ENCODE data around the gene SLIT3. TPM values are rescaled to one million over a fixed set of nuclear protein-coding genes. Genes with fewer than 3 reads are reported as not detected.
A peak's percentile ranks its signal among the peaks of the same experiment; 100 is the strongest.

SLIT3 gene
- total and polyA plus RNA-seq, 5 donors from 2014 or later: not detected

- no peak overlapping the region for H3K27ac Mint-ChIP-seq
- no peak for DNase-seq
- Histone ChIP-seq H3K36me3 (ENCODE audit: control insufficient read depth, insufficient read depth, low read length) (no peaks in the 10 kb centered on the region), H3K27ac (ENCODE audit: insufficient read depth, low read length, poor library complexity, severe bottlenecking) (no peak overlapping the region), H3K27me3 (ENCODE audit: control insufficient read depth, insufficient read depth, low read length) (peaks cover 2% of the 10 kb centered on the region), H3K4me3 (ENCODE audit: low read depth, low read length) (no peak overlapping the region), H3K4me1 (ENCODE audit: control insufficient read depth, insufficient read depth, low read length, poor library complexity, severe bottlenecking) (no peaks in the 10 kb centered on the region), H3K9me3 (ENCODE audit: control insufficient read depth in 2 of 2, low read length in 2 of 2) (no peaks in the 10 kb centered on the region)
- no peak overlapping the region for H3K4me3 Mint-ChIP-seq
- H3K36me3 Mint-ChIP-seq: no peaks in the 10 kb centered on the region
- H3K27me3 Mint-ChIP-seq: peaks cover 16% of the 10 kb centered on the region
- no peaks in the 10 kb centered on the region for H3K4me1 Mint-ChIP-seq
- H3K9me3 Mint-ChIP-seq: no peaks in the 10 kb centered on the region
- no peak for ATAC-seq (ENCODE audit: low read depth in 2 of 2)
Observed at GRCh38 chr5:168844016-168844921, 456.7 kb downstream of the SLIT3 start.

GRCh38 chr5:168843277-168844015, 457.5 kb downstream of the SLIT3 start:
- Histone ChIP-seq H3K36me3 (ENCODE audit: control insufficient read depth, insufficient read depth, low read length) (no peaks in the 10 kb centered on the region), H3K4me3 (ENCODE audit: low read depth, low read length) (no peak overlapping the region), H3K9me3 (ENCODE audit: control insufficient read depth in 2 of 2, low read length in 2 of 2) (no peaks in the 10 kb centered on the region), H3K27me3 (ENCODE audit: control insufficient read depth, insufficient read depth, low read length) (peaks cover 2% of the 10 kb centered on the region), H3K4me1 (ENCODE audit: control insufficient read depth, insufficient read depth, low read length, poor library complexity, severe bottlenecking) (no peaks in the 10 kb centered on the region), H3K27ac (ENCODE audit: insufficient read depth, low read length, poor library complexity, severe bottlenecking) (no peak overlapping the region)
- Mint-ChIP-seq H3K4me1 (no peaks in the 10 kb centered on the region), H3K9me3 (no peaks in the 10 kb centered on the region), H3K27me3 (peaks cover 16% of the 10 kb centered on the region), H3K27ac (no peak overlapping the region), H3K36me3 (no peaks in the 10 kb centered on the region), H3K4me3 (no peak overlapping the region)
- ATAC-seq (ENCODE audit: low read depth in 2 of 2): no peak
- no peak for DNase-seq

GRCh38 chr5:168842571-168843205, 458.3 kb downstream of the SLIT3 start:
- H3K36me3 ChIP-seq (ENCODE audit: control insufficient read depth, insufficient read depth, low read length): no peaks in the 10 kb centered on the region
- no peaks in the 10 kb centered on the region for H3K9me3 ChIP-seq (ENCODE audit: control insufficient read depth in 2 of 2, low read length in 2 of 2)
- ATAC-seq (ENCODE audit: low read depth in 2 of 2): no peak
- Mint-ChIP-seq H3K36me3 (no peaks in the 10 kb centered on the region), H3K4me1 (no peaks in the 10 kb centered on the region), H3K4me3 (no peak overlapping the region), H3K27me3 (peaks cover 16% of the 10 kb centered on the region), H3K27ac (no peak overlapping the region), H3K9me3 (no peaks in the 10 kb centered on the region)
- no peak overlapping the region for H3K4me3 ChIP-seq (ENCODE audit: low read depth, low read length)
- no peak for DNase-seq
- peaks cover 2% of the 10 kb centered on the region for H3K27me3 ChIP-seq (ENCODE audit: control insufficient read depth, insufficient read depth, low read length)
- no peaks in the 10 kb centered on the region for H3K4me1 ChIP-seq (ENCODE audit: control insufficient read depth, insufficient read depth, low read length, poor library complexity, severe bottlenecking)
- H3K27ac ChIP-seq (ENCODE audit: insufficient read depth, low read length, poor library complexity, severe bottlenecking): no peak overlapping the region

DNA sequence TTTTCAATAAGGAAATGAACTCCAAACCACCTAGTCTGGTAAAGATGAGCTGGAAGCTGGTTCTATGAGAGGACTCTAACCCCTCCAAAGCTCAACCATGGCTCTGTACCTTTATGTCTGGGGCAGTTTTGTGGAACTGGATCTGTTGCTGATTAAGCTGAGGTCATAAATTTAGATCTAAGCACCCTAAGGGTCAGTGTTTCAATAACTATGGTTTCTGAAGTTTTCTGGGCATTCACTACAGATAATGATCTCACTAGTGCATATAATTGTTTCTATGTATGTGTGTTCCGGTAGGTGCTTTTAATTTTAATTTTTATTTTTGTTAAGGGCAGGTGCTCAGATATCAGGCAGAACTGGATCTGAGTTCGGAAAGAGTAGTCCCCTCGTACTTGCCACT, 463.1 kb downstream of the SLIT3 start:
- Mint-ChIP-seq H3K27ac (no peak overlapping the region), H3K4me3 (no peak overlapping the region), H3K4me1 (no peaks in the 10 kb centered on the region), H3K27me3 (peaks cover 10% of the 10 kb centered on the region), H3K36me3 (no peaks in the 10 kb centered on the region), H3K9me3 (no peaks in the 10 kb centered on the region)
- Histone ChIP-seq H3K27ac (ENCODE audit: insufficient read depth, low read length, poor library complexity, severe bottlenecking) (no peak overlapping the region), H3K9me3 (ENCODE audit: control insufficient read depth in 2 of 2, low read length in 2 of 2) (no peaks in the 10 kb centered on the region), H3K36me3 (ENCODE audit: control insufficient read depth, insufficient read depth, low read length) (no peaks in the 10 kb centered on the region), H3K4me3 (ENCODE audit: low read depth, low read length) (no peak overlapping the region), H3K4me1 (ENCODE audit: control insufficient read depth, insufficient read depth, low read length, poor library complexity, severe bottlenecking) (no peaks in the 10 kb centered on the region), H3K27me3 (ENCODE audit: control insufficient read depth, insufficient read depth, low read length) (peaks cover 2% of the 10 kb centered on the region)
- DNase-seq: no peak
- ATAC-seq (ENCODE audit: low read depth in 2 of 2): no peak

DNA sequence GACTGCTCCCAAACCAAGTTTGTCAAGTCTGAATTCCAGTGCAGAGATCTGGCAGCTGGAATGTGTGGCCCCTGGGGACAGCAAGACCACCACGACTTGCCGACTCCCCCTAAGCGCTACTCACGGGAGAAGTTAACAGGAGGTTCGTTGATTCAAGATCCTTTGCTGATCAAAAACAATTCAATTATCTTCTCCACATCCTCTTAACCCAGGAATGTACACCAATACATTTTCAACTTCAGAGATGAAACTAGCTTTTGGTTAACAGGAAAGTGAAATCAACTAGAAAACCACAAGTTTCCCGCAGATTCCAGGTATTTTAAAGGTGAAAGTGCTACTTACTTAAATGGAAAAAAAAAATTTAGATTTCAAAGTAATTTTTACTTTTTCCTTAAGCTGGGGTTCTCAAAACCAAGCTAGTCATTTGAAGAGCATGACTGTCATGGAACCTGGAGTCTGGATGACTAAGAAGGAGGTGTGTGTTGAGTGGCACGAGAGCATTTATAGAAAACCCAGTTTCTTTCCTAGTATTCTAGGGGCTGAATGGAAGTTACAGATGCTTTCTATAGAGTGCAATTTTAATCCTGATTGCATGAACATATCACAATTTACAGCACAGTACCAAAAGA, 464.2 kb downstream of the SLIT3 start:
- ATAC-seq (ENCODE audit: low read depth in 2 of 2) (no peak), DNase-seq (peak in 1 of 3 donors; percentile 16)
- H3K4me3 ChIP-seq (ENCODE audit: low read depth, low read length): no peak overlapping the region
- no peaks in the 10 kb centered on the region for H3K9me3 ChIP-seq (ENCODE audit: control insufficient read depth in 2 of 2, low read length in 2 of 2)
- Mint-ChIP-seq H3K27ac (no peak overlapping the region), H3K27me3 (peaks cover 2% of the 10 kb centered on the region), H3K4me3 (no peak overlapping the region), H3K36me3 (no peaks in the 10 kb centered on the region), H3K9me3 (no peaks in the 10 kb centered on the region), H3K4me1 (no peaks in the 10 kb centered on the region)
- H3K4me1 ChIP-seq (ENCODE audit: control insufficient read depth, insufficient read depth, low read length, poor library complexity, severe bottlenecking): no peaks in the 10 kb centered on the region
- H3K36me3 ChIP-seq (ENCODE audit: control insufficient read depth, insufficient read depth, low read length): no peaks in the 10 kb centered on the region
- peaks cover 2% of the 10 kb centered on the region for H3K27me3 ChIP-seq (ENCODE audit: control insufficient read depth, insufficient read depth, low read length)
- no peak overlapping the region for H3K27ac ChIP-seq (ENCODE audit: insufficient read depth, low read length, poor library complexity, severe bottlenecking)

DNA sequence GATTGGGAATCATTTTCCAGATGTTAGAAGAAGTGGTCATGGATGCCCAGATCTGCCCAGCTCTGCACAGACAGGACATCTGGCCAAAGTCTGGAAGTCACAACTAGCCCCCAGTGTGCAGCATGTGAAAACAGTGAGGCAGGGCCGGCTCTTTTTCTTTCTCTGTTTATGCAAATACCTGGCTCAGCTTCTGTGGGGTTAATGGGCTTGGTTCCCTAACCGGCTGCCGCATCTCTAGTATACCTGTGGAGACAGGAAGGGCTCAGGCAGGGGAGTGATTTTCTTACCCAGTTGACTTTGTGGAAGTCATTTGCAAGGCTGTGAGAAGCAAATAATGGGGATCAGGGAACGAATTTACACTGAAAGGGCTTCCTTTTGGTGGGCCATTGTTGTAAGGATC, 467.0 kb downstream of the SLIT3 start:
- no peaks in the 10 kb centered on the region for H3K27me3 Mint-ChIP-seq
- H3K36me3 ChIP-seq (ENCODE audit: control insufficient read depth, insufficient read depth, low read length): no peaks in the 10 kb centered on the region
- no peak overlapping the region for H3K4me3 ChIP-seq (ENCODE audit: low read depth, low read length)
- DNase-seq (no peak), ATAC-seq (ENCODE audit: low read depth in 2 of 2) (no peak)
- H3K4me3 Mint-ChIP-seq: no peak overlapping the region
- no peaks in the 10 kb centered on the region for H3K4me1 Mint-ChIP-seq
- H3K27ac ChIP-seq (ENCODE audit: insufficient read depth, low read length, poor library complexity, severe bottlenecking): no peak overlapping the region
- no peak overlapping the region for H3K27ac Mint-ChIP-seq
- H3K27me3 ChIP-seq (ENCODE audit: control insufficient read depth, insufficient read depth, low read length): no peaks in the 10 kb centered on the region
- H3K4me1 ChIP-seq (ENCODE audit: control insufficient read depth, insufficient read depth, low read length, poor library complexity, severe bottlenecking): no peaks in the 10 kb centered on the region
- no peaks in the 10 kb centered on the region for H3K36me3 Mint-ChIP-seq
- peaks cover 0 to 4% (median 0%) of the 10 kb centered on the region in 7 donors for H3K9me3 Mint-ChIP-seq
- no peaks in the 10 kb centered on the region for H3K9me3 ChIP-seq (ENCODE audit: control insufficient read depth in 2 of 2, low read length in 2 of 2)

DNA sequence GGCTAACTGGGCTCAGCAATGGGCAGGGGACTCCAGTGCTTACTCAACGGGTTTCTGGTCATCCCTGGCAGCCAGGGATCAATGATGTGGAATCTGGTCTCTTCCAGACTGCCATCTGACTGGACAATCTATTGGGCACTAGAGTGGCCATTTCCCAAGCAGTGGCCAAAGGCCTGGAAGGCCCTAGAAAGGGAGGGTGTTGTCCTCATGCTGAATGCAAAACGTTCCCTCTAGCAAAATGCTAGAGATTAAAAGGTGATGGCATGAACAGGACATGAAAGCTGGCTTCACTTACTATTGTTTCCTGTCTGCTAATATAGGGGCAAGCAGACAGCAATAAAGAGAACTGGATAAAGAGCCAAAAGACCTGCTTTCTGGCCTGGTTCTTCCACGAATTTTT, 467.6 kb downstream of the SLIT3 start:
- Histone ChIP-seq H3K4me3 (ENCODE audit: low read depth, low read length) (no peak overlapping the region), H3K4me1 (ENCODE audit: control insufficient read depth, insufficient read depth, low read length, poor library complexity, severe bottlenecking) (no peaks in the 10 kb centered on the region), H3K27me3 (ENCODE audit: control insufficient read depth, insufficient read depth, low read length) (no peaks in the 10 kb centered on the region), H3K9me3 (ENCODE audit: control insufficient read depth in 2 of 2, low read length in 2 of 2) (no peaks in the 10 kb centered on the region), H3K27ac (ENCODE audit: insufficient read depth, low read length, poor library complexity, severe bottlenecking) (no peak overlapping the region), H3K36me3 (ENCODE audit: control insufficient read depth, insufficient read depth, low read length) (no peaks in the 10 kb centered on the region)
- no peaks in the 10 kb centered on the region for H3K36me3 Mint-ChIP-seq
- H3K4me3 Mint-ChIP-seq: no peak overlapping the region
- ATAC-seq (ENCODE audit: low read depth in 2 of 2): no peak
- H3K9me3 Mint-ChIP-seq: peaks cover 0 to 4% (median 0%) of the 10 kb centered on the region in 7 donors
- no peaks in the 10 kb centered on the region for H3K4me1 Mint-ChIP-seq
- no peak overlapping the region for H3K27ac Mint-ChIP-seq
- no peaks in the 10 kb centered on the region for H3K27me3 Mint-ChIP-seq
- DNase-seq: no peak

Data from CD4-positive, CD25-positive, alpha-beta regulatory T cell (primary cell).